K562 (cell line): ENCODE measurements around the gene TIMM23B. TPM values are rescaled to one million over a fixed set of nuclear protein-coding genes. Genes with fewer than 3 reads are reported as not detected.
"Not testable (repeated sequence)": the region's sequence is repeated elsewhere in the genome, so short reads cannot be mapped to it uniquely, and the experiment has no call there.

Experiments
- BHLHE40 ChIP-seq: IDR thresholded peaks from 2 replicates; pipeline ENCODE4 v1.6.1; 2011; ENCODE audit warnings: low read length, improper control_type of control experiment
- FIP1L1 ChIP-seq: fragments of 200-400 bp; formaldehyde crosslinking; IDR thresholded peaks from 2 replicates; pipeline ENCODE4 v1.6.1; 2018; ENCODE audit warnings: mild to moderate bottlenecking, low read depth, low read length; ENCODE audit not compliant: poor library complexity, severe bottlenecking
- HCFC1 ChIP-seq: IDR thresholded peaks from 2 replicates; pipeline ENCODE4 v1.6.1; 2012; ENCODE audit warnings: low read depth, low read length, improper control_type of control experiment
- PHF20 ChIP-seq: fragments of 450-650 bp; IDR thresholded peaks from 2 replicates; pipeline ENCODE4 v1.6.1; 2018; ENCODE audit not compliant: partially characterized antibody
- POLR2A ChIP-seq: fragments of 450-650 bp; conservative IDR thresholded peaks from 2 replicates; pipeline ENCODE4 v1.6.1; 2016
- SIN3A ChIP-seq, 2 experiments: fragments of 150-350 bp in 1 of 2; IDR thresholded peaks; 2 replicates each; pipeline ENCODE4 v1.6.1; 2011 to 2016; ENCODE audit warnings: borderline replicate concordance in 2 of 2, low read depth in 2 of 2, low read length in 2 of 2, mild to moderate bottlenecking in 2 of 2, moderate library complexity in 2 of 2; ENCODE audit not compliant: control insufficient read depth in 1 of 2
- SOX6 ChIP-seq: fragments of 450-650 bp; IDR thresholded peaks from 2 replicates; pipeline ENCODE4 v1.6.1; 2014; ENCODE audit warnings: mild to moderate bottlenecking
- TAF9B ChIP-seq: fragments of 450-650 bp; IDR thresholded peaks from 2 replicates; pipeline ENCODE4 v1.6.1; 2018; ENCODE audit warnings: mild to moderate bottlenecking; ENCODE audit not compliant: partially characterized antibody
- TEAD4 ChIP-seq, 2 experiments: sonication (generic) in 1 of 2; formaldehyde crosslinking in 1 of 2; IDR thresholded peaks; 2 replicates each; pipeline versions ENCODE4 v1.6.1 to v1.8.0; 2012 to 2022; ENCODE audit warnings: borderline replicate concordance in 1 of 2, inconsistent platforms in 1 of 2, low read length in 1 of 2, mild to moderate bottlenecking in 1 of 2, missing genetic modification reagents in 1 of 2
- TFAP4 ChIP-seq: sonication (generic); formaldehyde crosslinking; IDR thresholded peaks from 2 replicates; pipeline ENCODE4 v1.8.0; 2022; ENCODE audit warnings: missing genetic modification reagents, mild to moderate bottlenecking, moderate library complexity, borderline replicate concordance
- ZBTB40 ChIP-seq, 2 experiments: fragments of 450-650 bp in 1 of 2; sonication (generic) in 1 of 2; formaldehyde crosslinking in 1 of 2; IDR thresholded peaks; 2 replicates each; pipeline versions ENCODE4 v1.7.1 to v1.9.0; 2016 to 2022; ENCODE audit warnings: inconsistent platforms in 1 of 2, mild to moderate bottlenecking in 1 of 2, missing genetic modification reagents in 1 of 2
- ZNF583 ChIP-seq: fragments of 250-450 bp; sonication (Bioruptor Pico); IDR thresholded peaks from 2 replicates; pipeline ENCODE4 v1.4.0; 2020
- polyA plus RNA-seq, 8 experiments: library from polyadenylated mRNA; depleted of rRNA in 4 of 8; stranded (reverse) in 5 of 8; unstranded in 3 of 8; fragments of >200 nt; fragmentation: Nextera tagmentation in 2 of 8; fragmentation: Illumina TruSeq in 1 of 8; extraction: Ambion mirVana in 2 of 8; extraction: Trizol in 1 of 8; gene quantifications; 2 replicates each; pipeline versions ENCODE4 v1.2.1 to v1.2.3, GENCODE V29; 2011 to 2014; ENCODE audit warnings: inconsistent platforms in 1 of 8, missing spikeins in 1 of 8
- total RNA-seq, 7 experiments: library from RNA; depleted of rRNA in 6 of 7; stranded (reverse); fragments of >200 nt in 6 of 7; fragmentation: Illumina TruSeq in 2 of 7; extraction: Trizol in 2 of 7; gene quantifications; 2 replicates each; pipeline versions ENCODE4 v1.2.1 to v1.2.3, GENCODE V29; 2011 to 2021; ENCODE audit warnings: low replicate concordance in 1 of 7
- TF ChIP-seq, protein P1 (sequence below): sonication (generic); formaldehyde crosslinking; IDR thresholded peaks from 2 replicates; pipeline ENCODE4 v1.4.0; 2020; ENCODE audit warnings: mild to moderate bottlenecking, missing genetic modification reagents

TIMM23B gene
- total and polyA plus RNA-seq, 9 of the 15 experiments (the other 6 are each of a cell fraction or from before 2014, with no cell fraction given), result 7.2 to 40.2 (median 24.7) TPM

DNA sequence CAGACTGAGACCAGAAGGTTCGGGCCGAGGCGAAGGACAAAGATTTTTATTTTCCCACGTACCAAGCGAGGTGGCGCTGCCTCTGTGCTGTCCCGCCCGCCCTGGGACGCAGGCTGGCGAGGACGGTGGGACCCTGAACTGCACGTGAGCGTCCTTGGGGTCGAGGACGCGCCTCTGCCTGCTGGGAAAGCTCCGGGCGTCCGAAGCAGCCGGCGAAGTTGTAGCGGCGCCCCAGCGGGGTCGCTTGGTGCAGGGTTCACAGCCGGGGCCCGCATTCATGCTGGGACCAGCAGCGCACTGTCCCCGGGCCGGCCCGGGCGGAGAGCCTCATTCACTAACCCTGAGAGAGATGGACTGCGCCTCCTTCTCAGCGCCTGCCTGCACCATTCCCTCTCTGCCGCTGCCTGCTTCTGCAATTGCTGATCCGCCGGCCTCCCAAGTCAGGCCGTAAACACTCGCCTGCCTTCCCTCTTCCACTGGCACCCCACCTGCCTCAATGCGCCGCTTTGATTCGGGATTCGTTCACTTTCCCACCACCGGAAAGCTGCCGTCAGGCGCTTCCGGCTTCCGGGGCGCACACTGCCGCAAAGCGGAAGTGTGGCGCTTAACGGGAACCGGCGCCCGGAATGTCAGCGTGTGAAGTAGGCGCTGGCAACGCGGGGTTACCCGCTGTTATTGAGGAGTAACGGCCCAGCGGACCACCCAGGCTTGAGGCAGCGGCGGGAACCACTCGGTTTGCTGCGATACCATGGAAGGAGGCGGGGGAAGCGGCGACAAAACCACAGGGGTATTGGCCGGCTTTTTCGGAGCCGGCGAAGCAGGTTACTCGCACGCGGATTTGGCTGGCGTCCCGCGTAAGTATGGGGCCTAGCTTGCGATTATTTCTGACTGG lies at the start of gene TIMM23B, which contains the start of gene PARG (continued):
- TF ChIP-seq, protein P1, sequence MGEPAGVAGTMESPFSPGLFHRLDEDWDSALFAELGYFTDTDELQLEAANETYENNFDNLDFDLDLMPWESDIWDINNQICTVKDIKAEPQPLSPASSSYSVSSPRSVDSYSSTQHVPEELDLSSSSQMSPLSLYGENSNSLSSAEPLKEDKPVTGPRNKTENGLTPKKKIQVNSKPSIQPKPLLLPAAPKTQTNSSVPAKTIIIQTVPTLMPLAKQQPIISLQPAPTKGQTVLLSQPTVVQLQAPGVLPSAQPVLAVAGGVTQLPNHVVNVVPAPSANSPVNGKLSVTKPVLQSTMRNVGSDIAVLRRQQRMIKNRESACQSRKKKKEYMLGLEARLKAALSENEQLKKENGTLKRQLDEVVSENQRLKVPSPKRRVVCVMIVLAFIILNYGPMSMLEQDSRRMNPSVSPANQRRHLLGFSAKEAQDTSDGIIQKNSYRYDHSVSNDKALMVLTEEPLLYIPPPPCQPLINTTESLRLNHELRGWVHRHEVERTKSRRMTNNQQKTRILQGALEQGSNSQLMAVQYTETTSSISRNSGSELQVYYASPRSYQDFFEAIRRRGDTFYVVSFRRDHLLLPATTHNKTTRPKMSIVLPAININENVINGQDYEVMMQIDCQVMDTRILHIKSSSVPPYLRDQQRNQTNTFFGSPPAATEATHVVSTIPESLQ (CRISPR knock-in tag), result peak; percentile 85; the same call in 1 of the 2 replicates
- peak; percentile 96 for TF ChIP-seq ZBTB40 (IDR thresholded peaks at IDR 0.05)
- TF ChIP-seq ZBTB40 (CRISPR knock-in tag; IDR thresholded peaks at IDR 0.05), result not testable (repeated sequence)
- TF ChIP-seq TFAP4, result peak; percentile 71; the same call in 1 of the 2 replicates
- TF ChIP-seq SOX6, result 0 out of 2 replicates have a peak, but pooled peaks have one; percentile 28
- TF ChIP-seq SIN3A (IDR thresholded peaks at IDR 0.05; ENCODE audit: borderline replicate concordance in 2 of 2, control insufficient read depth in 1 of 2, low read depth in 2 of 2, low read length in 2 of 2), result peak; percentile 62 to 84; a peak in 2 of 4 replicates
- peak; percentile 81 for TF ChIP-seq PHF20
- peak; percentile 89 for TF ChIP-seq TAF9B
- 0 out of 2 replicates have a peak, but pooled peaks have one; percentile 41 for TF ChIP-seq BHLHE40
- peak; percentile 74 for TF ChIP-seq TEAD4 (IDR thresholded peaks at IDR 0.05; ENCODE audit: low read length)
- peak; percentile 88; the same call in 1 of the 2 replicates for TF ChIP-seq TEAD4 (CRISPR knock-in tag; IDR thresholded peaks at IDR 0.05; ENCODE audit: borderline replicate concordance)
- TF ChIP-seq POLR2A, result peak; percentile 92
- peak; percentile 61 for TF ChIP-seq HCFC1
- TF ChIP-seq ZNF583 (CRISPR knock-in tag), result 0 out of 2 replicates have a peak, but pooled peaks have one; percentile 43
- peak; percentile 49 for TF ChIP-seq FIP1L1
